IMR-90 (cell line): ENCODE results near the gene SUPT3H. TPM values are rescaled to one million over a fixed set of nuclear protein-coding genes. Genes with fewer than 3 reads are reported as not detected.

Source experiments
- ATAC-seq: fragments of 200-7000 bp; cut with Tn5 transposase; 2 replicates; pipeline ENCODE4 v1.9.1; 2020; ENCODE audit warnings: low read depth, mild to moderate bottlenecking, moderate library complexity
- BruUV-seq: library from RNA; stranded (reverse); fragments of 400-500 nt; replicated peaks from 2 replicates; lab custom pipeline; 2021; lab: Mats Ljungman, UMichigan
- CTCF ChIA-PET: fragments of 300-600 bp; formaldehyde crosslinking; extraction: SDS; loops from one replicate; lab custom pipeline; 2021; ENCODE audit warnings: antibody characterized with exemption; lab: Yijun Ruan, JAX
- POLR2A ChIA-PET: fragments of 300-600 bp; sonication (Branson Sonifier 250); formaldehyde crosslinking; loops from one replicate; lab custom pipeline; 2022; ENCODE audit warnings: antibody characterized with exemption; ENCODE audit not compliant: unreplicated experiment; lab: Charles Lee
- DNase-seq: peaks from one replicate; pipeline ENCODE4 v3.0.0; 2013
- H2AFZ ChIP-seq: replicated peaks from 2 replicates; pipeline ENCODE3; 2013; ENCODE audit warnings: low read length, mild to moderate bottlenecking; ENCODE audit not compliant: poor library complexity
- H2AK5ac ChIP-seq: 2 replicates; pipeline ENCODE4 v1.6.1; 2013; ENCODE audit warnings: low read depth, low read length, inconsistent platforms
- H2AK9ac ChIP-seq: replicated peaks from 2 replicates; pipeline ENCODE3; 2013; ENCODE audit warnings: mild to moderate bottlenecking, low read depth, low read length, moderate library complexity; ENCODE audit not compliant: poor library complexity
- H2BK120ac ChIP-seq: 2 replicates; pipeline ENCODE4 v1.6.1; 2013; ENCODE audit warnings: low read depth, low read length, inconsistent platforms
- H2BK15ac ChIP-seq: 3 replicates; pipeline ENCODE4 v1.6.1; 2013; ENCODE audit warnings: low read depth, low read length, inconsistent platforms
- H2BK20ac ChIP-seq: 2 replicates; pipeline ENCODE4 v1.6.1; 2013; ENCODE audit warnings: low read depth, mild to moderate bottlenecking, inconsistent platforms, low read length, moderate library complexity
- H2BK5ac ChIP-seq: 2 replicates; pipeline ENCODE4 v1.6.1; 2013; ENCODE audit warnings: mild to moderate bottlenecking, low read depth, low read length, inconsistent platforms; ENCODE audit not compliant: poor library complexity, severe bottlenecking
- H3K14ac ChIP-seq: replicated peaks from 2 replicates; pipeline ENCODE4 v1.6.1; 2013; ENCODE audit warnings: low read depth, low read length, inconsistent platforms
- H3K18ac ChIP-seq: 2 replicates; pipeline ENCODE4 v1.6.1; 2013; ENCODE audit warnings: low read depth, low read length, control low read depth
- H3K23ac ChIP-seq: 2 replicates; pipeline ENCODE4 v1.6.1; 2013; ENCODE audit warnings: low read depth, low read length, inconsistent platforms
- H3K27ac ChIP-seq: 2 replicates; pipeline ENCODE4 v1.5.1; 2013; ENCODE audit warnings: mild to moderate bottlenecking, control low read depth, low read length; ENCODE audit not compliant: insufficient read depth
- H3K27me3 ChIP-seq: 2 replicates; pipeline ENCODE4 v1.6.1; 2013; ENCODE audit warnings: low read length; ENCODE audit not compliant: control insufficient read depth, insufficient read depth
- H3K36me3 ChIP-seq: 2 replicates; pipeline ENCODE4 v1.6.1; 2013; ENCODE audit warnings: low read length, mixed read lengths; ENCODE audit not compliant: control insufficient read depth, insufficient read depth
- H3K4ac ChIP-seq: 2 replicates; pipeline ENCODE4 v1.6.1; 2013; ENCODE audit warnings: low read depth, low read length, inconsistent platforms
- H3K4me1 ChIP-seq: 2 replicates; pipeline ENCODE4 v1.6.1; 2013; ENCODE audit warnings: low read length, mixed read lengths; ENCODE audit not compliant: control insufficient read depth, insufficient read depth
- H3K4me2 ChIP-seq: 2 replicates; pipeline ENCODE4 v1.6.1; 2013; ENCODE audit warnings: low read depth, mild to moderate bottlenecking, control low read depth, low read length, moderate library complexity
- H3K4me3 ChIP-seq: 2 replicates; pipeline ENCODE4 v1.5.1; 2013; ENCODE audit warnings: low read depth, mild to moderate bottlenecking, control low read depth, low read length, moderate library complexity; ENCODE audit not compliant: insufficient read depth
- H3K56ac ChIP-seq: 2 replicates; pipeline ENCODE4 v1.6.1; 2013; ENCODE audit warnings: low read length, inconsistent platforms; ENCODE audit not compliant: insufficient read depth; ENCODE audit errors: extremely low read depth
- H3K79me1 ChIP-seq, 2 experiments: 2 replicates each; pipeline ENCODE4 v1.6.1; 2013; ENCODE audit warnings: low read length in 2 of 2, inconsistent platforms in 1 of 2, low read depth in 1 of 2
- H3K9ac ChIP-seq: 2 replicates; pipeline ENCODE4 v1.6.1; 2013; ENCODE audit warnings: low read depth, low read length, control low read depth
- H3K9me1 ChIP-seq: 2 replicates; pipeline ENCODE4 v1.6.1; 2013; ENCODE audit warnings: low read length, inconsistent platforms; ENCODE audit not compliant: insufficient read depth
- H3K9me3 ChIP-seq: 2 replicates; pipeline ENCODE4 v1.6.1; 2013; ENCODE audit warnings: low read length; ENCODE audit not compliant: control insufficient read depth, insufficient read depth
- H4K20me1 ChIP-seq: 2 replicates; pipeline ENCODE4 v1.6.1; 2013; ENCODE audit warnings: low read length, inconsistent platforms; ENCODE audit not compliant: insufficient read depth
- H4K5ac ChIP-seq: 2 replicates; pipeline ENCODE4 v1.6.1; 2013; ENCODE audit warnings: mild to moderate bottlenecking, low read depth, low read length, control low read depth
- H4K8ac ChIP-seq, 2 experiments: 2 replicates each; pipeline ENCODE4 v1.6.1; 2013; ENCODE audit warnings: low read depth in 2 of 2, low read length in 2 of 2, control low read depth in 1 of 2, inconsistent platforms in 1 of 2
- H4K91ac ChIP-seq: 2 replicates; pipeline ENCODE4 v1.6.1; 2013; ENCODE audit warnings: low read depth, low read length, inconsistent platforms; ENCODE audit not compliant: insufficient read depth
- CEBPB ChIP-seq: IDR thresholded peaks from 2 replicates; pipeline ENCODE4 v1.6.1; 2012; ENCODE audit warnings: low read depth, low read length, improper control_type of control experiment
- MAFK ChIP-seq: IDR thresholded peaks from 2 replicates; pipeline ENCODE4 v1.6.1; 2012; ENCODE audit warnings: low read depth, low read length, improper control_type of control experiment
- MAZ ChIP-seq: IDR thresholded peaks from 2 replicates; pipeline ENCODE4 v1.6.1; 2012; ENCODE audit warnings: low read depth, mild to moderate bottlenecking, low read length, improper control_type of control experiment, moderate library complexity, borderline replicate concordance
- NFE2L2 ChIP-seq: fragments of 150-350 bp; IDR thresholded peaks from 2 replicates; pipeline ENCODE4 v1.6.1; 2016; ENCODE audit warnings: low read depth, mild to moderate bottlenecking, low read length
- POLR2A ChIP-seq: IDR thresholded peaks from 2 replicates; pipeline ENCODE4 v1.6.1; 2012; ENCODE audit warnings: mild to moderate bottlenecking, low read depth, low read length
- SMC3 ChIP-seq: fragments of 150-350 bp; IDR thresholded peaks from 2 replicates; pipeline ENCODE4 v1.6.1; 2016; ENCODE audit warnings: low read depth, mild to moderate bottlenecking, antibody characterized with exemption, low read length, moderate library complexity
- WGBS, 2 experiments: methylation state at CpG; one replicate each; pipeline versions ENCODE4 v1.1.5 to v1.1.7; 2013; ENCODE audit warnings: missing lambda C conversion rate in 2 of 2; ENCODE audit not compliant: insufficient read length in 1 of 2; ENCODE audit errors: extremely low coverage in 2 of 2; 5-methylcytosine and 5-hydroxymethylcytosine counted together
- dilution Hi-C: fragments of 300-500 bp; cut with HindIII; formaldehyde crosslinking; loops from one replicate; pipeline ENCODE4 v1.14.3; 2018; ENCODE audit warnings: low sequenced_read_pairs; ENCODE audit not compliant: unreplicated experiment
- in situ Hi-C: fragments of 300-500 bp; cut with MboI; formaldehyde crosslinking; loops from 3 replicates; pipeline ENCODE4 v1.14.3; 2019; ENCODE audit warnings: low sequenced_read_pairs, inconsistent platforms, mixed read lengths
- intact Hi-C: fragments of 100-400 bp; cut with micrococcal nuclease; formaldehyde crosslinking; loops from 2 replicates; pipeline ENCODE4 v1.10.0; 2022
- polyA plus RNA-seq, 3 experiments: library from polyadenylated mRNA; depleted of rRNA; stranded (reverse); fragments of >200 nt; gene quantifications; 2 replicates each; pipeline ENCODE4 v1.2.3, GENCODE V29; 2012; ENCODE audit warnings: low replicate concordance in 1 of 3
- total RNA-seq: library from RNA; depleted of rRNA; stranded (reverse); fragments of >200 nt; gene quantifications from 2 replicates; pipeline ENCODE4 v1.2.3, GENCODE V29; 2012

The SUPT3H gene
- total and polyA plus RNA-seq, 2 of the 4 experiments (the other 2 are of a cell fraction) = 4.5 to 5.0 TPM

- no peak overlapping the region for H4K8ac ChIP-seq
- dilution Hi-C loops = no loop called here
- ATAC-seq (no peak), DNase-seq (no peak)
- no peak overlapping the region for H2AK5ac ChIP-seq
- no peak overlapping the region for H2AFZ ChIP-seq
- no peaks in the 10 kb centered on the region for H3K36me3 ChIP-seq
- no peak overlapping the region for H2BK5ac ChIP-seq
- H3K14ac ChIP-seq = no peak overlapping the region
- intact Hi-C loops = no loop called here
- H2BK20ac ChIP-seq = no peak overlapping the region
- no peak overlapping the region for H4K91ac ChIP-seq
- no TSS peak for BruUV-seq
- no CpG with 5 or more reads among the region's 1 CpG for WGBS, 2 experiments
- no peaks in the 10 kb centered on the region for H3K27me3 ChIP-seq
- no peak overlapping the region for H2BK120ac ChIP-seq
- no peak overlapping the region for H2BK15ac ChIP-seq
- H3K4ac ChIP-seq = no peak overlapping the region
- no peak overlapping the region for H3K23ac ChIP-seq
- H3K4me3 ChIP-seq = no peak overlapping the region
- no peak overlapping the region for H4K5ac ChIP-seq
- H3K4me2 ChIP-seq = no peak overlapping the region
- no peaks in the 10 kb centered on the region for H3K4me1 ChIP-seq
- in situ Hi-C loops = no loop called here
- no peak overlapping the region for H3K56ac ChIP-seq
- no peaks in the 10 kb centered on the region for H3K79me1 ChIP-seq
- no peak overlapping the region for H2AK9ac ChIP-seq
- H3K9me1 ChIP-seq = no peaks in the 10 kb centered on the region
- no peaks in the 10 kb centered on the region for H4K20me1 ChIP-seq
- POLR2A ChIA-PET = no interaction called here
- CTCF ChIA-PET = interaction anchor here (1.3 kb wide), 1 partner anchor 9 kb away, joined by 3 read pairs; no protein-coding TSS in a partner anchor
- no peak overlapping the region for H3K9ac ChIP-seq
- no peak overlapping the region for H3K18ac ChIP-seq
- TF ChIP-seq SMC3 (no peak), MAFK (no peak), NFE2L2 (no peak), MAZ (no peak), CEBPB (no peak), POLR2A (no peak)
- H3K27ac ChIP-seq = no peak overlapping the region
- H3K9me3 ChIP-seq = peaks cover 3% of the 10 kb centered on the region
Observed at GRCh38 chr6:45031601-45032000, 346.1 kb downstream of the SUPT3H start.
